Erythroblast (primary cell): ENCODE measurements around the gene DCAF4.

Experiments
- GATA1 ChIP-seq: IDR thresholded peaks from 2 replicates; pipeline ENCODE4 v1.6.1; 2011; ENCODE audit warnings: low read depth, mild to moderate bottlenecking, control low read depth, low read length, moderate library complexity
- POLR2A ChIP-seq: IDR thresholded peaks from 2 replicates; pipeline ENCODE4 v1.6.1; 2011; ENCODE audit warnings: mild to moderate bottlenecking, low read length

DNA sequence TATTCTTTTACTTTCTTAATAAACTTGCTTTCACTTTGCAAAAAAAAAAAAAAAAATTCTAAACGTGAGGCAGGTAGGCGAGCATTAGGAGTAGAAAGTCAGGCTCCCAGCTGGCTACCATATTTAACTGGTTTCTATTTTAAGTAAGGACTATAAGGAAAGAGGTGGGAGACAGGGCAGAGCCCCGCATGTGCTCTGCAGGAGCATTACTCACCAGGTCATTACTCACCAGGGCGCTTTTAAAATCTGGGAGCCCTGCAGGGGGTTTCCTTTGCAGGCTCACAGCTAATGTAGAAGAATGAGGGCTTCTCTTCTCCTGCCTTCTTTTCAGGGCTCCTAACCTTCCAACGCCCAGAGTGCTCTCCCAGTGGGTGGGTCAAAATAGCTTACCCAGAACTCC, 18.4 kb upstream of the DCAF4 start:
- TF ChIP-seq POLR2A (no peak), GATA1 (no peak)
